Neural cell (in vitro differentiated cells): Measurements from ENCODE around the gene MAN2A2. TPM values are rescaled to one million over a fixed set of nuclear protein-coding genes. Genes with fewer than 3 reads are reported as not detected.

Experiments
- H2AFZ ChIP-seq: fragments of 200-600, 300-800 bp; sonication (generic), shearing (Covaris generic); 2 replicates; pipeline ENCODE4 v1.6.0; 2014; ENCODE audit warnings: low read depth, mild to moderate bottlenecking, antibody characterized with exemption, low read length, moderate library complexity
- H3F3A ChIP-seq: fragments of 200-600 bp; shearing (Covaris generic); 2 replicates; pipeline ENCODE4 v1.6.1; 2016; ENCODE audit warnings: mild to moderate bottlenecking, moderate library complexity, mixed read lengths, antibody characterized with exemption, low read length; ENCODE audit not compliant: insufficient read depth, poor library complexity, severe bottlenecking
- H3K27ac ChIP-seq: fragments of 200-600, 300-800 bp; sonication (generic), shearing (Covaris generic); 2 replicates; pipeline ENCODE4 v1.5.1; 2014; ENCODE audit warnings: mild to moderate bottlenecking, low read length, moderate library complexity
- H3K27me3 ChIP-seq: fragments of 300-800, 200-600 bp; sonication (generic), shearing (Covaris generic); 2 replicates; pipeline ENCODE4 v1.6.0; 2014; ENCODE audit warnings: mild to moderate bottlenecking, low read depth, low read length, moderate library complexity; ENCODE audit not compliant: insufficient read depth
- H3K36me3 ChIP-seq: fragments of 300-800, 200-600 bp; sonication (generic), shearing (Covaris generic); 2 replicates; pipeline ENCODE4 v1.5.1; 2014; ENCODE audit warnings: mild to moderate bottlenecking, antibody characterized with exemption, low read length, moderate library complexity; ENCODE audit not compliant: insufficient read depth
- H3K4me2 ChIP-seq: fragments of 300-800, 200-600 bp; sonication (generic), shearing (Covaris generic); 2 replicates; pipeline ENCODE4 v1.6.0; 2014; ENCODE audit warnings: mild to moderate bottlenecking, low read length
- H3K4me3 ChIP-seq: fragments of 300-800, 200-600 bp; sonication (generic), shearing (Covaris generic); 2 replicates; pipeline ENCODE4 v1.5.1; 2014; ENCODE audit warnings: mild to moderate bottlenecking, low read length, moderate library complexity
- H3K79me2 ChIP-seq: fragments of 200-600 bp; shearing (Covaris generic); replicated peaks from 2 replicates; pipeline ENCODE4 v1.6.0; 2014; ENCODE audit warnings: mild to moderate bottlenecking, low read length, moderate library complexity; ENCODE audit not compliant: insufficient read depth
- H3K9ac ChIP-seq: fragments of 300-800, 200-600 bp; sonication (generic), shearing (Covaris generic); 2 replicates; pipeline ENCODE4 v1.6.1; 2016; ENCODE audit warnings: mild to moderate bottlenecking, low read length, mixed read lengths
- H3K9me2 ChIP-seq: fragments of 200-600 bp; shearing (Covaris generic); 2 replicates; pipeline ENCODE4 v1.6.1; 2016; ENCODE audit warnings: mild to moderate bottlenecking, low read length, mixed read lengths; ENCODE audit not compliant: insufficient read depth
- H3K9me3 ChIP-seq: fragments of 200-600, 300-800 bp; sonication (generic), shearing (Covaris generic); 2 replicates; pipeline ENCODE4 v1.6.1; 2016; ENCODE audit warnings: mild to moderate bottlenecking, mixed run types, low read length, moderate library complexity, mixed read lengths
- H4K20me1 ChIP-seq: fragments of 200-600 bp; shearing (Covaris generic); 2 replicates; pipeline ENCODE4 v1.6.1; 2016; ENCODE audit warnings: mild to moderate bottlenecking, mixed run types; ENCODE audit not compliant: insufficient read depth
- CTCF ChIP-seq: fragments of 450-650 bp; IDR thresholded peaks from 2 replicates; pipeline ENCODE4 v1.5.1; 2014; ENCODE audit warnings: antibody characterized with exemption, mild to moderate bottlenecking, moderate library complexity; ENCODE audit not compliant: poor library complexity, severe bottlenecking
- EP300 ChIP-seq: fragments of 450-650 bp; conservative IDR thresholded peaks from 2 replicates; pipeline ENCODE4 v1.6.1; 2014; ENCODE audit warnings: antibody characterized with exemption, mild to moderate bottlenecking, moderate library complexity; ENCODE audit not compliant: poor library complexity, severe bottlenecking
- EZH2 ChIP-seq: fragments of 200-600, 300-800 bp; shearing (Covaris generic), sonication (generic); IDR thresholded peaks from 2 replicates; pipeline ENCODE4 v1.6.1; 2014; ENCODE audit warnings: antibody characterized with exemption, low read length, borderline replicate concordance, mild to moderate bottlenecking; ENCODE audit not compliant: insufficient read depth, poor library complexity, severe bottlenecking
- MXI1 ChIP-seq: fragments of 450-650 bp; conservative IDR thresholded peaks from 2 replicates; pipeline ENCODE4 v1.6.1; 2014; ENCODE audit warnings: antibody characterized with exemption, mild to moderate bottlenecking; ENCODE audit not compliant: poor library complexity, severe bottlenecking
- POLR2AphosphoS5 ChIP-seq: IDR thresholded peaks from 2 replicates; pipeline ENCODE4 v1.6.1; 2012
- RAD21 ChIP-seq: fragments of 450-650 bp; conservative IDR thresholded peaks from 2 replicates; pipeline ENCODE4 v1.6.1; 2014; ENCODE audit warnings: antibody characterized with exemption, mild to moderate bottlenecking, moderate library complexity
- REST ChIP-seq: IDR thresholded peaks from 2 replicates; pipeline ENCODE4 v1.6.1; 2012; ENCODE audit warnings: borderline replicate concordance
- SMC3 ChIP-seq: fragments of 450-650 bp; conservative IDR thresholded peaks from 2 replicates; pipeline ENCODE4 v1.6.1; 2014; ENCODE audit warnings: antibody characterized with exemption, mild to moderate bottlenecking, moderate library complexity; ENCODE audit not compliant: poor library complexity
- TAF1 ChIP-seq: IDR thresholded peaks from 2 replicates; pipeline ENCODE4 v1.6.1; 2012; ENCODE audit warnings: low read depth
- polyA plus RNA-seq: library from polyadenylated mRNA; depleted of rRNA; stranded (reverse); fragments of >200 nt; gene quantifications from 2 replicates; pipeline ENCODE4 v1.2.3, GENCODE V29; 2014

MAN2A2 gene
- polyA plus RNA-seq, 1 donor from 2014 or later = 59.8 TPM

- TF ChIP-seq POLR2AphosphoS5 (no peak), REST (no peak), RAD21 (no peak), CTCF (no peak), SMC3 (no peak), MXI1 (no peak), EP300 (no peak), EZH2 (no peak), TAF1 (no peak)
- Histone ChIP-seq H3K27ac (no peak overlapping the region), H3K4me3 (no peak overlapping the region), H3K9ac (no peak overlapping the region), H3K4me2 (no peak overlapping the region), H3K27me3 (no peaks in the 10 kb centered on the region), H3K9me2 (no peaks in the 10 kb centered on the region), H3K9me3 (no peaks in the 10 kb centered on the region), H3K79me2 (no peaks in the 10 kb centered on the region), H3K36me3 (no peaks in the 10 kb centered on the region), H2AFZ (no peak overlapping the region), H4K20me1 (no peaks in the 10 kb centered on the region), H3F3A (no peaks in the 10 kb centered on the region)
Observed at GRCh38 chr15:90968434-90968833, 65.3 kb downstream of the MAN2A2 start.

- no peak overlapping the region for H2AFZ ChIP-seq
- TF ChIP-seq EZH2 (no peak), TAF1 (no peak), REST (no peak), CTCF (no peak), POLR2AphosphoS5 (no peak), RAD21 (no peak), EP300 (no peak), MXI1 (no peak), SMC3 (no peak)
- no peaks in the 10 kb centered on the region for H4K20me1 ChIP-seq
- H3K36me3 ChIP-seq = no peaks in the 10 kb centered on the region
- H3K9ac ChIP-seq = no peak overlapping the region
- H3K27ac ChIP-seq = no peak overlapping the region
- H3K79me2 ChIP-seq = no peaks in the 10 kb centered on the region
- H3K9me3 ChIP-seq = no peaks in the 10 kb centered on the region
- no peaks in the 10 kb centered on the region for H3F3A ChIP-seq
- no peaks in the 10 kb centered on the region for H3K9me2 ChIP-seq
- no peak overlapping the region for H3K4me3 ChIP-seq
- H3K4me2 ChIP-seq = no peak overlapping the region
- no peaks in the 10 kb centered on the region for H3K27me3 ChIP-seq
Observed at GRCh38 chr15:90970274-90970673, 67.2 kb downstream of the MAN2A2 start.
